Fibroblast of skin of right biceps (primary cell): Measurements from ENCODE around the gene RNASEH2A.
"Not testable (repeated sequence)": the region's sequence is repeated elsewhere in the genome, so short reads cannot be mapped to it uniquely, and the experiment has no call there.

Experiments
- DNase-seq: peaks from one replicate; pipeline ENCODE4 v3.0.0-alpha.2; 2013

Gene RNASEH2A

DNA sequence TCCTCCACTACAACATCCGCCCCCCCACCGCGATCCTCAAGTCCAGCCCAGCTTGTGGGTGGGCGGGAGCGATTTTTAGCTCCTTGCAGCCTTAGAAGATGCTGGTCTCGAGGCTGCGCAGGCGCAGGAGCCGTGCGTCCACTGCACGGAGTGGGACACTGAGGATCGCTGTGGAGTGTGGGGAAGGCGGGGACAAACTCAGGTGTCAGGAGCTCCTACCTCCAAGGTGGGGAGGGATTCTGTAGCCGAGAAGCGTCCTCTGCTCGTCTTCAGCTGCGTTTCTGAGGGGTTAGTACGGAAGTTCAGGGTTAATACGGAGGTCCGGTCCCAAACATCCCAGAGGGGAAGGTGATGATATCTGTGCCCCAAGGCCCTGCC lies 28.2 kb downstream of the RNASEH2A start, which contains the start of gene RTBDN:
Gene RTBDN, minus strand, starts transcription at position 14 of the 378 bp plus-strand sequence. CDS start 4,600 bp downstream, outside the sequence.
- no peak for DNase-seq

DNA sequence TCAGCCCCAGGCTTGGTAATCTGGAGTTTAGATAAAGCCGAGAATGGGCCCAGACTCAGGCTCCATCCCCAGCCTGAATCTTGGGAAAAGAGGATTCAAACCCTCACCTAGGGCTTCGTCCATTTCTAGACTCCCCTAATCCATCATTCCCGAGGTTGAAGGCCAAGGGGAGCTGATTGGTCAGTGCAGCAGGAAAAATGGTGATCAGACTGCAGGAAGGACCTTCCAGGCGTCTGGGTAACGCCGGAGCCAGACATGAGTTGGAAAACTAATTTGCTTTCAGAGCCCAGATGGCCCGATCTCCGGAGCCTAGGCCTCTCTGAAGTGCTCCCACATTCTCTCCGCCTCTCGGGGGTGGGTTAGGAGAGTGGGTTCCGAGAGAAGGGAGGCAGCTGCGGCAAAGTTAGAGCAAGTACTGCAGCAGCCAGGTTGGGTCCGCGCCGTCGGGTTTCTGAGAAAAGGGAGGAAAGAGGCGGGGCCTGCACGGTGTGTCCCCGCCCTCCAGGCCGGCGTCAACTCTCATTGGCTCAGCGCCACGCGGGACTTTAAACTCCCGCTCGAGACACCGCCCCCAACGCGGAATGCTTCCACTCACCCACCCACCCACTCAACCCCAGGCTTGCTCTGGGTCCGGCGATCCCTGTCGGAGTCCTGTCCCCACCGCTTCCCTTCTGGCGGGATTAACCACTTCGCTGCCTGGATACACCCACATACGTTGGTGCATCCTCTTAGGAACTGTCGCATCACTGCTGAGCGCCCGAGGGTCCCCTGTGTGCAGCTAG lies 28.8 kb downstream of the RNASEH2A start:
- DNase-seq, result peak; percentile 26

DNA sequence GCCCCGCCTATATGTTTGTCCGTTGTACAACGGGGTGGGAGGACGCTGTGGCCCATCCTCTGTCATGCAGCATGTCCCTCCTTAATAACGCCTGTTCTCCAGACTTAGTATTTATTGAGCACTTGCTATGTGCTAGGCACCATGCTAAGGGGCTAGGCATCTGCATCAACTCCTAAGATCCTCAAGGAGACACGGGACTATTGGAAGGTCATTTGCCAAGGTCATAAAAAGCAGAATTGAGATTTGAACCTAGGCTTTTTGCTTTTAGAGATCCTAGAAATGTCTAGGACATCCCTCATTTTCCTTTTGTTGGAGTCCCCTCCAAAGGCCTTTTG lies 30.1 kb downstream of the RNASEH2A start:
- no peak for DNase-seq

DNA sequence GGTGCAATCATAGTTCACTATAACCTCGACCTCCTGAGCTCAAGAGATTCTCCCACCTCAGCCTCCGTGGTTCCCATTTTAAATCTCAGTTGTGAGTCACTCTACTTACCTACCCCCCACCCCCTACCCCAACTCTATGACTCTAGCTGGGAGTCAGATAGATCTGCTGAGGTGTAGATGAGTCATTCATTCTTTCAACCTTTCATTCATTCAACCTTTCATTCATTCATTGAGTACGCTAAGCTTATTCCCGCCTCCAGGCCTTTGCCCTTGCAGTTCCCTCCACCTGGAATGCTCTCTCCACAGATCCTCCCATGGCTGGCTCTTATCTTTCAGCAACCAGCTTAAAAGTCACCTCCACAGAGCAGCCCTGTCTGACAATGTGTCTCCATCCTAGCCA lies 30.8 kb downstream of the RNASEH2A start:
- DNase-seq, result peak; percentile 15

DNA sequence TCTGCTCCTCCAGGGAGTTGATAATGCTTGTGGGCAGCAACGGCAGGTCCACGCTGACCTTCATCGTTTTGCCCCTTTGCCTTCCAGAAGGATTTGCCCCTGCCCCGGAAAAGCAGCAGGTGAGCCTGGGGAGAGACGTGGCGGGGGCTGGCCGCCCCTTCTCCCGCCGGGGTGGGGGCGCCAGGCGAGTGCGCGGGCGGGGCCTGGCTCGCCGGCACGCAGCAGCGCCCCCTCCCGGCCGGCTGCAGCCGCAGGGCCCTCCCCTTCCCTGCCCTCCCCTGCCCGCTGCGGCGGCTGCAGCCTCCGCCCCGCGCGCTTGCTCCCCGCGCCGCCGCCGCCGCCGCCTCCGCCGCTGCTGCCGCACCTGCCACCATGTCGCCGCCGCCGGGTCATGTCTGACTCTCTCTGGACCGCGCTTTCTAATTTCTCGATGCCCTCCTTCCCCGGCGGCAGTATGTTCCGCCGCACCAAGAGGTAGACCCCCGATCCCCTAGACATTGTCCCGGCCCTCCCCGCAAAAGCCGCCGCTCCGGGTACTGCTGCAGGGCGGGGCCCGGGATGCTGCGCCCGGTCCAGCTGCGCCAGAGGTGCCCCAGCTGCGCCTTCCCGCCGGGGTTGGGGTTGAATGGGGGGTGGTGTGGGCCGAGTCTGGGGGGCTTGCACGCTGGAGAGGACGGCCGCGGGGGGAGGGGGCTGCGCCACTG lies 31.9 kb downstream of the RNASEH2A start, which contains the start of gene MAST1:
Gene MAST1, plus strand, starts transcription at position 334 of the 704 bp plus-strand sequence. Its CDS starts 58 bp downstream, at position 392.
- peak; percentile 22 for DNase-seq

DNA sequence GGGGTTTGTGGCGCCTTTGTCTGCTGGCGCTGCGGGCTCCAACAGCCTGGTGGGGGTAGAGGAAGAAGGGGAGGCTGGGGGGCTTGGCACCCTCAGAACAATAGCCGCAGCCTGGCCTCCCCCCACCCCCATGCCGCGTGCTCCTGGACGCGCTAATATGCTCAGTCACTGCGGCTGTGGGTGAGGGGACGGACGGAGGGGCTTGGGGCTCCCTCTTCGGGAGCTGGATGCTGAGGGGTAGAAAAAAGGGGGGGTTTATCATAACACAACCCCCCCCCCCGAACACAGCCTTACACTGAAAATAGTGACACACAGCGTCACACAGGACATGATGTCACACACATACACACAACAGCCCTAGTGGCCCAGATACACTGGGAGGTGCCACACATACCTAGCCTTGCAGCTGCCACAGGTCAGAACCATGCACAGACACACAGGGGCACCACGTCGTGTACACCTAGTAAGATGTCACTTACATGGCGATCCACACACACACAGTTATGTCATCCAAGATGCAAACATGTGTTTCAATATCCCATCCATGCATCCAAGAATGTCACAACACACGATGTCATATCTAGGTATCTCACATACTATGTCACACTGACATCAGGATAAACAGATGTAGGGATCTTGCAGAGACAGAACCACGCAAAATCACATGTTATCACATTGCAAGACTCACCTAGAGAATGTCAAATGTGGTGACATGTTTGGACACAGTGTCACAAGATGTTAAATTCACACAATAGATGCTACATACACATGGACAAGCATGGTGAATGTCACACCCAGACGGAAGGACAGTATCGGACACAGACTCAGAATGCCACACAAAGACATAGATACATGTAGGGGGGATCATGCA lies 32.7 kb downstream of the RNASEH2A start:
- DNase-seq, result no peak

DNA sequence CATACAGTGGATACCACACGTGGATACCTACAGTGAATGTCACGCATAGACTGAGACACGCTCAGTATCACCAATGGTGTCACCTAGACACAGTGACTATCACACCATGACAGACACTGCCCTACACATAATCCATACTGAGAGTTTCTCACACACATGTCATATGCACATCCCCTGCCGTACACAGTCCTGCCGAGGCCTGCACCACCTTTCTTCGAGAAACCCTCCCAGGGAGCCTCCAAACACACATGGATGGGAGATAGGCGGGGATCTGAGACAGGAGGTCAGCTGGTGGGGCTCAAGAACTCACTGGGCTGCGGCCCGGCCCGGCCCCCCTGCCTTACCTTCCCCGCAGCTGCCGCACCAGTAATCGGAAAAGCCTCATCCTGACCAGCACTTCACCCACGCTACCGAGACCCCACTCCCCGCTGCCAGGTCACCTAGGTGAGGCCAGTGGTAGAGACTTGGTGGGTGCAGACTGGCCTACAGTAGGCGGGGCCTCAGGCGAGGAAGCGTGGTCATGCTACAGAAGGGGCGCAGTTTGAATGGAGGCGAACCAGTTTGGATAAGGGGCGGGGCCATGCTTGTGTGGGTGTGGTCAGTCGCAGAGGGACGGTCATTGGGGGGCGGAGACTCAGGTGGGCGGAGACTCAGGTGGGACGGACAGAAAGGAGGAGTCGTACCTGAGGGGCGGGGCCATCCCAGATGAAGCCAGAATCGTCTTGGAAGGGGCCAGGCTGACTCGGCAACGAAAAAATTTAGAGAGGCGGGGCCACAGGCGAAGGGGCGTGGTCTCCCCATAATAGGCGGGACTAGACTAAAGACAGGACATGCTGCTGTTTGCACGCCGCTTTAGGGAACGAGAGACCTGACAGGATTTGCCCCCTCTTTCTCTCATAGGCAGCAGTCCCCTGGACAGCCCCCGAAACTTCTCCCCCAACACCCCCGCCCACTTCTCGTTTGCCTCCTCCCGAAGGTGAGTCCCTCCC lies 34.0 kb downstream of the RNASEH2A start:
- DNase-seq, result peak; percentile 81

DNA sequence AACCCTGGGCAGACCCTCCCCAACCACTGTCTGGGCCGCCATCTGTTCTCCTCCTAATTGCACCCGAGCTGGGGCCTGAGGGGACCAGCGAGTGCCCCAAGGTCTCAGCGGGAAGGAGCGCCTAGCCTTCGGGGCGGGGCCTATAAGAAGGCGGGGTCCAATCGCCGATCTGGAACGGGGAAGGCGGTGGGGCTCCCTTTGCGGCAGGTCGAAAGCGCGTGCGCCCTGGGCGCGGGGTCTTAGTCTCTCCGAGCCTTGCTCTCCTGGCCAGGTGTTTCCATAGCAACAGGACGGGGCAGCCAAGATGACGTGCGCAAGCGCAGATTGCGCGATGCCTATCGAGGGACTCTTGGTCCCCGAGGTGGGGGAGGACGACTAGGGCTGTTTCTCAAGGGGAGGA lies 34.7 kb downstream of the RNASEH2A start:
- DNase-seq, result peak; percentile 38

DNA sequence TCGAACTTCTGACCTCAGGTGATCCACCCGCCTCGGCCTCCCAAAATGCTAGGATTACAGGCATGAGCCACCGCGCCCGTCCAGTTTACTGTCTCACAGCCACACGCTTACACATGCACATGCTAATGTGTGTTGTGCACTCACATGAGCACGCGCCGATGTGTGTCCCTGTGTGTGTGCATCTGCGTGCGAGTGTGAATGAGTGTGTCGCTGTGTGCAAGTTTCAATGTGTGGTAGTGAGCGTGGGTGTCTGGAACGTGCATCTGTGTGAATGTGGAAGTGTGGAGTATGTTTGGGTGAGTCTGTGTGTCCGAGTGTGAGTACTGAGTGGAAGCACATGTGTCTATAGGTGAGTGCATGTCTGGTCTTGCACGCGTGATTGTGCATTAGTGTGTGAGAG lies 36.1 kb downstream of the RNASEH2A start:
- DNase-seq, result no peak

DNA sequence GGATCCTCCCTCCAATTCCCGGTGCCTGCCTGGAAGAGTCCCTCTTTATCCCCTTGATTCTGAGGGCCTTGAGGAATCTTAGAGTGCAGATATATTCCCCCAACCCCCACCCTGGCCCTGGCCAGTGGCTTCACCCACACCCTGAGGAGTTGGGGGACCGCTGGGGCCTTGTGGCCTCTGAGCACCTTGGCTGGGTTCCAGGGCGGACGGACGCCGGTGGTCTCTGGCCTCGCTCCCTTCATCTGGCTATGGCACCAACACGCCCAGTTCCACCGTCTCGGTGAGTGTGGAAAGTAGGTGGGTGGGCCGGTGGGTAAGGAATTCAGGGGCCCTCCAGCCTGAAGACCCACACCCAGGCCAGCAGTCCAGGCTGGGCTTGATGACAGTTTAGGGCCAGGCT lies 36.9 kb downstream of the RNASEH2A start:
- DNase-seq, result no peak

DNA sequence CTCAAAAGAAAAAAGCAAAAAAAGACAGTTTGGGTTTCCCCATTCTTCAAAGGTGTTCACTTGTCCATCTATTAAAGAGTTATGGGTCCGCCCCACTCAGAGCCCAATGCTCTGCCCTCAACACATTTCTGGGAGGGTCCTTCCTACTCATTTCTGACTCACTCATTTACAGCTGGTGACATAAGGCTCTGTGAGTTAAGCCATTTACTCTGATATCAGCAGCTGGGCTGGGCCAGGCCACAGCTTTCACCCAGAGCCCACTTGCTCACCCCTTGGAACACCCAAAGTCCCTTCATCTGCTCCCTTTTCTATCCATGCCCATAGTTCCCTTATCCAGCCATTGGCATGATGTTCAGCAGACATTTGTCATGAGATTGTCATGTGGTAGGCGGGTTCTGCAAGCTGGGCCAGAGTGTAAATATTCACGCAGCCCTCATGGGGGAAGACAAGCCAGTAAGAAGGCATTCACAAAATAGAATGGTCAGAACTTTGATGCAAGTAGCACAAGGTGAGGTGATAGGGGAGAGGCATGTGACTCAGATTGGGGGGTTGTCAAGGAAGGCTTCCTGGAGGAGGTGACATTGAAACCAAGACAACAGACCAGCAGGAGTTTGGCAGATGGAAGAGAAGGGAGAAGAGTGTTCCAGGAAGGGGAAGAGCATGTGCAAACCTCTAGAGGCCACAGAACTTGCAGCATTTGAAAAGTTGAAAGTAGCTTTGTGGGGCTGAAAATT lies 37.8 kb downstream of the RNASEH2A start:
- no peak for DNase-seq

DNA sequence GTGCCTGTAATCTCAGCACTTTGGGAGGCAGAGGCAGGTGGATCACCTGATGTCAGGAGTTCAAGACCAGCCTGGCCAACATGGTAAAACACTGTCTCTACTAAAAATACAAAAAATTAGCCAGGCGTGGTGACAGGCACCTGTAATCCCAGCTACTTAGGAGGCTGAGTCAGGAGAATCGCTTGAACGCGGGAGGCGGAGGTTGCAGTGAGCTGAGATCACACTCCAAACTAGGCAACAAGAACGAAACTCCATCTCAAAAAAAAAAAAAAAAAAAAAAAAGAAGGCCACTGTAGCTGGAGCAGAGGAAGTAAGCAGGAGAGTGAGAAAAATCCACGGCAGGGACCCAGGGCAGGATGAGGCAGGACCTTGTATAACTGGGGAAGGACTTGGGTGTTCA lies 40.2 kb downstream of the RNASEH2A start:
- not testable (repeated sequence) for DNase-seq

DNA sequence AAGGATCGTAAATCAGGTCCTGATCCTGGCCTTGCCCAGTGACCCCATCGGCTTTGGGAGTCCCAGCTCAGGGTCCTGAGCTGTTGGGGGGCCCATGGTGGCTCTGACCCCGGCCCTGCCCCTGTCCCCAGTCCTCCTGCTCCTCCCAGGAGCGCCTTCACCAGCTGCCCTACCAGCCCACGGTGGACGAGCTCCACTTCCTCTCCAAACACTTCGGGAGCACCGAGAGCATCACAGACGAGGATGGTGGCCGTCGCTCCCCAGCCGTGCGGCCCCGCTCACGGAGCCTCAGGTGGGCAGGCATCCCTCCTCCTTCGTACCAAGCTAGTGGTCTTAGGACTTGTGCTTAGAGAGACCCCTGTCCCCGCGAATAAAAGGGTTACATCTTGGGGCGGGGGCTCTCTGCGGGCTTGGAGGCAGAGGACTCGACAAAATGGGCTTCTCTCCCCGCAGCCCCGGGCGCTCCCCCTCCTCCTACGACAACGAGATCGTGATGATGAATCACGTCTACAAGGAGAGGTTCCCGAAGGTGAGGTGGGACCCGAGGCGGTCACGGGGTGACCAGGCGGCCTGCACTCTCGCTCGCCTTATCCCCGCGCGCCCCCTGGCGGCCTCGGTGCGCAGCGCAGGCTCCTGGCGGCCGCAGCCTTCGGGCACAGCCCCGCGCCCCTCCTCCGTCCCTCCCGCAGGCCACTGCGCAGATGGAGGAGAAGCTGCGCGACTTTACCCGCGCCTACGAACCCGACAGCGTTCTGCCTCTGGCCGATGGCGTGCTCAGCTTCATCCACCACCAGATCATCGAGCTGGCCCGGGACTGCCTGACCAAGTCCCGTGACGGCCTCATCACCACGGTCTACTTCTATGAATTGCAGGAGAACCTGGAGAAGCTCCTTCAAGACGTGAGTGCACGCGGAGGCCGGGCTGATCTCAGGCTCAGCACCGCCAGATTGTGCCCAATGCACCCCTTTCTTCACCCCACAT lies 41.1 kb downstream of the RNASEH2A start:
- DNase-seq, result peak; percentile 74

DNA sequence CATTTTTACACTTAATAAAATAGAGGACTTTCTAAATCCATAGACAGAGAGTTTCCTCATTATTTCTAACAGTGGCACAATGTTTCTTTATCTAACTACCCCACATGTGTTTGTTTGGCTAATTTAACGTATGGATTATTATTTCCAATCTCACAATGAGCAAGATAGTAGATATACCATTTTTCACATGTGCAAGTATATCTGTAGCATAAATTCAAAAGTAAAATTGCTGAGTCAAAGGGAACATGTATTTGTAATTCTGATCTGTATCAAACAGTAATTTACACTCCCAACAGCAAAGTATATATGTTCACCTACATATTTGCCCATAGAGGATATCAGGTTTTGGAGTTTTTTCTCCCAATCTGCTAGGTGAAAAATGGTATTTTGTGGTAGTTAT lies 50.3 kb downstream of the RNASEH2A start:
- DNase-seq, result no peak

DNA sequence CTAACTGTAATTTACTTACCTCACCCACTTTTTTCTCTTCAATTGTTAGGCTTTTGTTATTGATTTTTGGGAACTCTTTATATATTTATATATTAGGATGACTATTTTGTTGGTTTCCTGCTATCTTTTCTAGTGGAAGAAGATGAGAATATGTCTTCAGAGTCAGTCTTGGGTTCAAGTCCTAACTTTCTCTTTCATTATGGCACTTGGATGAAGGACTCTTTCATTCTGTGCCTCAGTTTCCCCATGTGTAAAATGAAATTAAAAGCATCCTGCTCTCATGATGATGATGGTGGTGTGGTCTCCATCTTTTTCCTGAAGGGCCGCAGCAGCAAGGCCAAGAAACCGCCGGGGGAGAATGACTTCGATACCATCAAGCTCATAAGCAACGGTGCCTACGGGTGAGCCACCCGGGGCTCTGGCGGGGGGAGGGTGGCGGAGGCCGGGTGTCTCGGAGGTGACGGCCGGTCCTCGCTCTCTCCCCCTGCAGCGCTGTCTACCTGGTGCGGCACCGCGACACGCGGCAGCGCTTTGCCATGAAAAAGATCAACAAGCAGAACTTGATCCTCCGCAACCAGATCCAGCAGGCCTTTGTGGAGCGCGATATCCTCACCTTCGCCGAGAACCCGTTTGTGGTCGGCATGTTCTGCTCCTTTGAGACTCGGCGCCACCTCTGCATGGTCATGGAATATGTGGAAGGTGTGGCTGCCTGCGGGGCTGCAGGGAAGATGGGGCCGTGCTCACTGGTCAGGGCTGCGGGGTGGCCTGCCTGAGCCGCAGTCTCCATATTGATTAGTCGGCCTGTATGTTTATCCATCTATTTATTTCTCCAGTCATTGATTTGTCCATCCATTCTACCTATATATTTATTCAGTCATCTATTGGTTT lies 51.9 kb downstream of the RNASEH2A start:
- no peak for DNase-seq

DNA sequence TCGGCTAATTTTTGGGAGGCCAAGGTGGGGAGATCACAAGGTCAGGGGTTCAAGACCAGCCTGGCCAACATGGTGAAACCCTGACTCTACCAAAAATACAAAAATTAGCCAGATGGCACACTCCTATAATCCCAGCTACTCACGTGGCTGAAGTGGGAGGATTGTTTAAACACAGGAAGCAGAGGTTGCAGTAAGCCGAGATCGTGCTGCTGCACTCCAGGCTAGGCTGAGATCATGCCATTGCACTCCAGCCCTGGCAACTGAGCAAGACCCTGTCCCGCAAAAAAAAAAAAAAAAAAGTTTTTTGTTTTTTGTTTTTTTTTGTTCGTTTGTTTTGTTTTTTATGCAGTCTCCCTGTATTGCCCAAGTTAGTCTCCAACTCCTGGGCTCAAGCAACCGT lies 53.2 kb downstream of the RNASEH2A start:
- DNase-seq, result no peak
